ENCODE data around the gene KRTAP20-4. TPM values are rescaled to one million over a fixed set of nuclear protein-coding genes. Genes with fewer than 3 reads are reported as not detected.

The KRTAP20-4 gene
- polyA plus RNA-seq, 2 of the 4 experiments (the other 2 are of a cell fraction): not detected

DNA sequence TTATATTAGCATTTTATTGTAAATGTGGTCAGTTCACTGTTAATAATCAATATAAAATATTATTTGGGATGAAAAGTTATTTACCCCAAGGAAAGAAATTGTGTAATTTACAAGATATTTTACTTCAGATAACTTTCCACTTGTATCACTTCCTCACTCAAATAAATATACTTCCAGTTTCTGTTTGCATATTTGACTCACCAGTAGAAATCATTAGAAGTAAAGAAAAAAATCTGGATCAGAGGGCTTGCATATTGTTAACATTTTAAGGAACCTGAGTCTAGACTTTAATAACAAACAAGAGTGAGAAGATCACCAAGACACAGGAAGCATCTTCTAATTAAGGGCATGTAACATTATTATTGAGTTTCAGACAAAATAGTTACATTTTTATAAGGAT, 347 bp upstream of the KRTAP20-4 start:
- H3K4me2 ChIP-seq: no peak overlapping the region
- no peaks in the 10 kb centered on the region for H3K9me3 ChIP-seq
- CTCF ChIA-PET: no interaction called here
- H3K4me1 ChIP-seq: no peaks in the 10 kb centered on the region
- ATAC-seq (no peak), DNase-seq (ENCODE audit: low read depth in 1 of 2, low spot score in 1 of 2) (no peak), FAIRE-seq (no peak)
- POLR2A ChIA-PET: no interaction called here
- no peak overlapping the region for H3K27ac ChIP-seq
- TF ChIP-seq NR3C1 (IDR thresholded peaks at IDR 0.05) (no peak), CHD2 (IDR thresholded peaks at IDR 0.05; ENCODE audit: low read length, partially characterized antibody) (no peak), HDAC2 (IDR thresholded peaks at IDR 0.05) (no peak), SMC3 (IDR thresholded peaks at IDR 0.05) (no peak), RCOR1 (IDR thresholded peaks at IDR 0.05; ENCODE audit: low read depth, low read length) (no peak), HOXA7 (CRISPR knock-in tag; IDR thresholded peaks at IDR 0.05) (no peak), FOSL2 (IDR thresholded peaks at IDR 0.05) (no peak), FOSL2 (CRISPR knock-in tag; IDR thresholded peaks at IDR 0.05) (no peak), NPAS2 (CRISPR knock-in tag; IDR thresholded peaks at IDR 0.05; ENCODE audit: borderline replicate concordance) (no peak), ZNF302 (CRISPR knock-in tag; IDR thresholded peaks at IDR 0.05) (no peak), EP300 (IDR thresholded peaks at IDR 0.05) (no peak), PHF8 (IDR thresholded peaks at IDR 0.05; ENCODE audit: borderline replicate concordance, low read depth) (no peak), TP53 (CRISPR knock-in tag; IDR thresholded peaks at IDR 0.05) (no peak), KDM1A (IDR thresholded peaks at IDR 0.05; ENCODE audit: low read depth) (no peak), KDM5A (IDR thresholded peaks at IDR 0.05) (no peak), RFX5 (IDR thresholded peaks at IDR 0.05) (no peak)
- TF ChIP-seq, protein P1, sequence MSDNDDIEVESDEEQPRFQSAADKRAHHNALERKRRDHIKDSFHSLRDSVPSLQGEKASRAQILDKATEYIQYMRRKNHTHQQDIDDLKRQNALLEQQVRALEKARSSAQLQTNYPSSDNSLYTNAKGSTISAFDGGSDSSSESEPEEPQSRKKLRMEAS (IDR thresholded peaks at IDR 0.05): no peak
- TF ChIP-seq, protein P2, sequence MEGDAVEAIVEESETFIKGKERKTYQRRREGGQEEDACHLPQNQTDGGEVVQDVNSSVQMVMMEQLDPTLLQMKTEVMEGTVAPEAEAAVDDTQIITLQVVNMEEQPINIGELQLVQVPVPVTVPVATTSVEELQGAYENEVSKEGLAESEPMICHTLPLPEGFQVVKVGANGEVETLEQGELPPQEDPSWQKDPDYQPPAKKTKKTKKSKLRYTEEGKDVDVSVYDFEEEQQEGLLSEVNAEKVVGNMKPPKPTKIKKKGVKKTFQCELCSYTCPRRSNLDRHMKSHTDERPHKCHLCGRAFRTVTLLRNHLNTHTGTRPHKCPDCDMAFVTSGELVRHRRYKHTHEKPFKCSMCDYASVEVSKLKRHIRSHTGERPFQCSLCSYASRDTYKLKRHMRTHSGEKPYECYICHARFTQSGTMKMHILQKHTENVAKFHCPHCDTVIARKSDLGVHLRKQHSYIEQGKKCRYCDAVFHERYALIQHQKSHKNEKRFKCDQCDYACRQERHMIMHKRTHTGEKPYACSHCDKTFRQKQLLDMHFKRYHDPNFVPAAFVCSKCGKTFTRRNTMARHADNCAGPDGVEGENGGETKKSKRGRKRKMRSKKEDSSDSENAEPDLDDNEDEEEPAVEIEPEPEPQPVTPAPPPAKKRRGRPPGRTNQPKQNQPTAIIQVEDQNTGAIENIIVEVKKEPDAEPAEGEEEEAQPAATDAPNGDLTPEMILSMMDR (IDR thresholded peaks at IDR 0.05): no peak
- TF ChIP-seq, protein P3, sequence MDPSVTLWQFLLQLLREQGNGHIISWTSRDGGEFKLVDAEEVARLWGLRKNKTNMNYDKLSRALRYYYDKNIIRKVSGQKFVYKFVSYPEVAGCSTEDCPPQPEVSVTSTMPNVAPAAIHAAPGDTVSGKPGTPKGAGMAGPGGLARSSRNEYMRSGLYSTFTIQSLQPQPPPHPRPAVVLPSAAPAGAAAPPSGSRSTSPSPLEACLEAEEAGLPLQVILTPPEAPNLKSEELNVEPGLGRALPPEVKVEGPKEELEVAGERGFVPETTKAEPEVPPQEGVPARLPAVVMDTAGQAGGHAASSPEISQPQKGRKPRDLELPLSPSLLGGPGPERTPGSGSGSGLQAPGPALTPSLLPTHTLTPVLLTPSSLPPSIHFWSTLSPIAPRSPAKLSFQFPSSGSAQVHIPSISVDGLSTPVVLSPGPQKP (IDR thresholded peaks at IDR 0.05; ENCODE audit: low read depth, low read length): no peak
- TF ChIP-seq, protein P4, sequence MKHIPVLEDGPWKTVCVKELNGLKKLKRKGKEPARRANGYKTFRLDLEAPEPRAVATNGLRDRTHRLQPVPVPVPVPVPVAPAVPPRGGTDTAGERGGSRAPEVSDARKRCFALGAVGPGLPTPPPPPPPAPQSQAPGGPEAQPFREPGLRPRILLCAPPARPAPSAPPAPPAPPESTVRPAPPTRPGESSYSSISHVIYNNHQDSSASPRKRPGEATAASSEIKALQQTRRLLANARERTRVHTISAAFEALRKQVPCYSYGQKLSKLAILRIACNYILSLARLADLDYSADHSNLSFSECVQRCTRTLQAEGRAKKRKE (CRISPR knock-in tag; IDR thresholded peaks at IDR 0.05; ENCODE audit: low read depth): no peak
- no peak overlapping the region for H3K4me3 ChIP-seq

DNA sequence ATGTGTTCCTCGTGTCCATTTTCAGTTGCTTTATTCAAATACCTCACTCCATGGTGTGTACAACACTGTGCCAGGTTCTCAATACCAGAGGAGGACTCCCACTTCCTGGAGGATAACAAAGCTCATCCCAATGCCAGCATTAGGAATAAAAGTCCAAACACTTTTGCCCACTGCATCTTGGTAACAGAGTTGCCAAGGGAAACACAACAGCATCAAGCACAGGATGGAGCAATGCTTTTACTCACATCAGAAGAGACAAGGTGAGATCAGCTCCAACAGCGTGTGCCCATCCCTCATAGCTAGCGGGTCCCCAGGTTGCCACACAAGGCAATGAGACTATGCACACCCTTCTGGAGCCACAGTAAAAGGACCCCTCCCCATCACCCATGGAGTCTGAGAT, 2.9 kb downstream of the KRTAP20-4 start:
- H3K4me2 ChIP-seq: no peak overlapping the region
- no peaks in the 10 kb centered on the region for H3K9me3 ChIP-seq
- FAIRE-seq: no peak
- H3K4me1 ChIP-seq: no peaks in the 10 kb centered on the region
- ATAC-seq: no peak
- WGBS (ENCODE audit: missing lambda C conversion rate): 0% methylated on average over 3 of the region's 3 CpGs
- no peak overlapping the region for H3K27ac ChIP-seq
- no peak overlapping the region for H3K4me3 ChIP-seq
- CTCF ChIA-PET: no interaction called here
- no peak for DNase-seq (ENCODE audit: low read depth in 1 of 2, low spot score in 1 of 2)
- POLR2A ChIA-PET: no interaction called here
- TF ChIP-seq, protein P2 (IDR thresholded peaks at IDR 0.05): no peak
- TF ChIP-seq, protein P4 (CRISPR knock-in tag; IDR thresholded peaks at IDR 0.05; ENCODE audit: low read depth): no peak
- no peak for TF ChIP-seq CHD2 (IDR thresholded peaks at IDR 0.05; ENCODE audit: low read length, partially characterized antibody)
- no peak for TF ChIP-seq CHD4 (IDR thresholded peaks at IDR 0.05; ENCODE audit: borderline replicate concordance)
- no peak for TF ChIP-seq GATA3 (IDR thresholded peaks at IDR 0.05; ENCODE audit: borderline replicate concordance)
- no peak for TF ChIP-seq MAFK (IDR thresholded peaks at IDR 0.05; ENCODE audit: partially characterized antibody)
- no peak for TF ChIP-seq POLR2AphosphoS2 (conservative IDR thresholded peaks at IDR 0.05; ENCODE audit: low read length)
- no peak for TF ChIP-seq HOXB13 (CRISPR knock-in tag; IDR thresholded peaks at IDR 0.05; ENCODE audit: low read depth)
- TF ChIP-seq CBX8 (IDR thresholded peaks at IDR 0.05): no peak
- TF ChIP-seq ESRRA (IDR thresholded peaks at IDR 0.05; ENCODE audit: borderline replicate concordance, low read length): no peak
- no peak for TF ChIP-seq CEBPB (IDR thresholded peaks at IDR 0.05)
- no peak for TF ChIP-seq NFE2L2 (conservative IDR thresholded peaks at IDR 0.05; ENCODE audit: low read length)
- TF ChIP-seq RAD21 (conservative IDR thresholded peaks at IDR 0.05 in 1 of 2, IDR thresholded peaks at IDR 0.05 in 1 of 2): no peak
- TF ChIP-seq, protein P5, sequence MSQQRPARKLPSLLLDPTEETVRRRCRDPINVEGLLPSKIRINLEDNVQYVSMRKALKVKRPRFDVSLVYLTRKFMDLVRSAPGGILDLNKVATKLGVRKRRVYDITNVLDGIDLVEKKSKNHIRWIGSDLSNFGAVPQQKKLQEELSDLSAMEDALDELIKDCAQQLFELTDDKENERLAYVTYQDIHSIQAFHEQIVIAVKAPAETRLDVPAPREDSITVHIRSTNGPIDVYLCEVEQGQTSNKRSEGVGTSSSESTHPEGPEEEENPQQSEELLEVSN (IDR thresholded peaks at IDR 0.05; ENCODE audit: borderline replicate concordance, low read depth): no peak
- TF ChIP-seq NPAS2 (CRISPR knock-in tag; IDR thresholded peaks at IDR 0.05; ENCODE audit: borderline replicate concordance): no peak

All from A549 (cell line).